Fibroblast of the conjunctiva (primary cell): ENCODE results near the gene PPIL4.
"Not testable (repeated sequence)": the region's sequence is repeated elsewhere in the genome, so short reads cannot be mapped to it uniquely, and the experiment has no call there.

ENCODE experiments used
- DNase-seq: peaks from one replicate; pipeline ENCODE4 v3.0.0-alpha.2; 2010; ENCODE audit warnings: low read depth

PPIL4 gene

DNA sequence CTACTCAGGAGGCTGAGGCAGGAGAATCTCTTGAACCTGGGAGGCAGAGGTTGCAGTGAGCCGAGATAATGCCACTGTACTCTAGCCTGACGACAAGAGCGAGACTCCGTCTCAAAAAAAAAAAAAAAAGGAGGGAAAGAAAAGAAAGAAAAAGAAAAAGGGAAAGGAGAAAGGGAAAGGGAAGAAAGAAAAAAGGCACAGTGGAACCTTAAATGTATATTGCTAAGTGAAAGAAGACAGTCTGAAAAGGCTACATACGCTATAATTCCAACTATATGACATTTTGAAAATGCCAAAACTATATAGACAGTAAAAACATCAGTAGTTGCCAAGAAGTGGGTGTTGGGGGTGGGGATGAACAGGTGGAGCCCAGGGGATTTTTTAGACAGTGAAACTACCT is 16.2 kb downstream of the PPIL4 start:
- DNase-seq: no peak

DNA sequence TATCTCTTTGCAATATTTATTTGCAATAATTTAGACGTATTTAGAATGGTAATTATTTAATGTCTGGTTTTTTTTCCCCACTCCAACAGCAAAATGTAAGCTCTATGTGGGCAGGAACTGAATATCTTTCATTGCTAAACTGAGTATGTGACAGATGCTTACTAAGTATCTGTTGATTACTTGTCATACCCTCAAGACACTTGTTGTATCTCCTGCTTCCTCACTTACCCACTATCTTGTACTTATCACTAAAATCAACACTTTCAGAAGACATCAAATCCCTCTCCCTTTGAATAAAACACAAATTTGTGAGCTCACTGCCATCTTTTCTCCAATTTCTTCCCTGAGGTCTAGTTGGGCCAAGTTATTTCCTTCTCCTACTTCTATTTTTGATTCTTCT is 30.3 kb downstream of the PPIL4 start:
- DNase-seq: no peak

DNA sequence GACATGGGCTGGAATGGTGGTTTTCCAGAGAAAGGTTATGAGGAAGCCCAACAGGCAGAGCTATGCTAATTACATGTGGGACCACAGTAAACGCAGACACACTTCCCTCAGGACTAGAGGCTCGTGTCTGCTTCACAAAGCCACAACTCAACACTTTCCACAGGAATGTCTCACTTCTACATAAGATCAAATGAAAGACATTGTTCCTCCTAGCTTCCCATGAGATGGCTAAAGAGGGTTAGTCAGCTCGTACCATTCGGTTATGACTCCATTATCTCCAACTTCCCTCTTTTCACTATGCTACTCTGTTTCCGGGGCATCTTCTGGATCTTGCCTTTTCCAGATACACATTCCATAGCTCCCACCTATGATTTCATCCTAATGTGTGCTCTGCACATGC is 31.9 kb downstream of the PPIL4 start:
- no peak for DNase-seq

DNA sequence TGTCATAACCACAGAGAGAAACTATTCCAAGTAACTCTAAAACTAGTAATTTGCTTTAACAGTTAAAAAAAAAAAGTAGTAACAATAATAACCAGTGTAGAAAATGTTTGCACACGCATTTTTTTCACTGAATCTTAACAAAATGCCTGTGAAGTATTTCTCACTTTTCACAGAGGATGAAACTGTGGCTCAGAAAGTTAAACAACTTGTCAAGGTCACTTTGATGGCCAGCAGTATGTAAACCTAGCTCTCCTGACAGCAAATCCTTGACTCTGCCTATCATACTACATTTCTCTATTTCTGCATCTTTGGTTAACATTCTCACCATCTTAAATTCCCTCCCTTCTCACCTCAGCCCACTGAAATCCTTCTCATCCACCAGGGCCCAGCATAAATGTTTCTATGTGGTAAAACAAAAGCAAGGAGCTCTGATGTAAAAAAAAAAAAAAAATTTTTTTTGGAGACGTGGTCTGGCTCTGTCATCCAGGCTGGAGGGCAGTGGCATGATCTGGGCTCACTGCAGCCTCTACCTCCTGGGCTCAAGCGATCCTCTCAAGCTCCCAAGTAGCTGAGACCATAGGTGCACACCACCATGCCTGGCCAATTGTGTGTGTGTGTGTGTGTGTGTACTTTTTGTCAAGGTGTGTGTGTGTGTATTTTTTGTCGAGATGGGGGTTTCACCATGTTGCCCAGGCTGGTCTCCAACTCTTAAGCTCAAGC is 34.9 kb downstream of the PPIL4 start:
- DNase-seq: no peak

DNA sequence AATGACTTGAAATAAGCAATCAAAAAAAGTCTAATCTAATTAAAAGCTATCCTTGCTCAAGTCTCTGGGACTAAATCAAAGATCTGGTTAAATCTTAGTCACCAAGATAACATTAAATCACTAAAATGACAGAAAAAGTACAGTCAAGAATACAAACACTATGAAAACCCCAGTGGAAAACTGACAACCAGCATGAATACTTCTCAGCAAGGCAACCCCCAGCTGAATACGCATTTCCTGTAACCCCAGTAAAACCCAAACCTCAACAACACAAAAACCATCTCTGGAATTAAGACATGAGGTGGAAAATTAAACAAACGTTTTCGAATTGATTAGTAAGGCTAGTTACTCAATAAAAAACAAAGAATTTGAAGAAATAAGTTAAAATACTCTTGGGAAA is 37.4 kb downstream of the PPIL4 start:
- DNase-seq: no peak

DNA sequence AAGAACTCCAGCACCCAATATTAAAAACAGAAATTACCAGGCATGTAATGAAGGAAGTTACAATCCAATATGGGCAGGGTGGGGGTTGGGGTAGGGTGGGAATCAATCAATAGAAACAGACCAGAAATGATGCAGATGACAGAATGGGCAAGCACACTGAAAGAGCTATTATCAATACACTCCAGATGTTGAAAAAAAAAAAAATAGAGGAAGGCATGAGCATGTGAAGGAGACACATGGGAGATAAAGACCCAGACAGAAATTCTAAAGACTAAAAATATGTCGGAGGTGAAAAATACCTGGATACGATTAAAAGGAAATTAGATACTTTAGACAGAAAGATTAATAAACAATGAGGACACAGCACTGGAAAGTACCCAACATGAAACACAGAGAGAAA is 42.0 kb downstream of the PPIL4 start:
- DNase-seq: no peak

DNA sequence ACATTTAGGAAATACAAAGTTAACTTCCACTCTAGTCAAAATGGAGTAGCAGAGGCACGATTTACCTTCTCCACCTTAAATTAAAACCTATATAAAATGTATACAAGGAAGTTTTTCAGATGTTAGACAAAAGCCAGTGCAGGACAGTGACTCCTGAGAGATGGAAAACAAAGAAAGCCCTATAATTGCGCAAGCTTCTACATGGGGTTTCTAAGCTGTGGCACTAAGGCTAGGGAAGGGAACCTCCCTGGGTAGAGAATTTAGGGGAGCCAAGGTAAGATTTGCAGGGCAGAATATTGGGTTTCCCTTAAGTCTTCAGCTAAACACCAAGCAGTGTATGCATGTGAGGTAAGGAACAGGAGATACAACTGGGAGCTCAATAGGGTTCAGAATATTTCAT is 42.6 kb downstream of the PPIL4 start:
- no peak for DNase-seq

DNA sequence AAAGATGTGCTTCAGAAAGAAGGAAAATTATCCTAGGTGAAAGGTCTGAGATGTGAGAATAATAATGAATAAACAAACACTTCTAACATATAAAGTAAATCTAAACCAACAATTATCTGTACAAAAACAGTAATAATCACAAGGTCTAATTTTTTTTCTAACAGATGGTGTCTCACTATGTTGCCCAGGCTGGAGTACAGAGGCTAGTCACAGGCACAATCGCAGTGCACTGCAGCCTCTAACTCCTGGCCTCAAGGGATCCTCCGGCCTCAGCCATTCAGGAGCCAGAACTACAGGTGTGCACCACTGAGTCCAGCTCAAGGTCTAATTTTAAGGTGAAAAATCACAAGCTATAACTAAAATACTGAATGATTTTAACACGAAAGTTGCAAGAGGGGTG is 44.1 kb downstream of the PPIL4 start:
- no peak for DNase-seq

DNA sequence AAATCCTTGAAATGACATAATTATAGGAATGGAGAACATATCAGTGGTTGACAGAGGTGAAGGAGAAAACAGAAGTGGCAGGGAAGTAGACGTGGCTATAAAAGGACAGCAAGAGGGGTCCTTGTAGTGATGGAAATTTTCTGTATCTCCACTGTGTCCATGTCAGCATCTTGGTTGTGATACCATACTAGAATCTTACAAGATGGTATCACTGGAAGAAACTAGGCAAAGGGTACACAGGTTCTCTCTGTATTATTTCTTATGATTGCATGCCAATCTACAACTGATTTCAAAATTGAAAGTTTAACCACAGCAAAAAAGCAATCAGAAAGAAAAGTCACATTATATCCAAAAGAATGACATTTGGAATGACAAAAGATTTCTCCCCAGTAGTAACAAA is 44.6 kb downstream of the PPIL4 start:
- no peak for DNase-seq

DNA sequence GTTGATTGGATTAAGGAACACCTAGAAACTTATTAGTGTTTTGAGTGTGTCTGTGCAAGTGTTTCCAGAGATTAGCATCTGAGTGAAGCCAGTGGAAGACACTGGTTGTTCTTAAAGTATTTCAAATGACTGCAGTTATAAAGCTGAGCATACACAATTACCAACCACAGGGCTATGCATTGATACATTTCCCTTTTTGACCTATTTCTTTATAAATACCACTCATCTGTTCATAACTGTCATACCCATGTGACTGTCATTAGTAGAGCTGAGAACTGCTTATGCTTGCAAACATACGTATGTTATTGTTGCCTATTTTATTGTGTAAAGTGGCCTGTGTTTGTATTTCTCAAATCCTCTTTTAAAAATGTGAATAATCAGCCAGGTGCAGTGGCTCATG is 45.7 kb downstream of the PPIL4 start:
- no peak for DNase-seq

DNA sequence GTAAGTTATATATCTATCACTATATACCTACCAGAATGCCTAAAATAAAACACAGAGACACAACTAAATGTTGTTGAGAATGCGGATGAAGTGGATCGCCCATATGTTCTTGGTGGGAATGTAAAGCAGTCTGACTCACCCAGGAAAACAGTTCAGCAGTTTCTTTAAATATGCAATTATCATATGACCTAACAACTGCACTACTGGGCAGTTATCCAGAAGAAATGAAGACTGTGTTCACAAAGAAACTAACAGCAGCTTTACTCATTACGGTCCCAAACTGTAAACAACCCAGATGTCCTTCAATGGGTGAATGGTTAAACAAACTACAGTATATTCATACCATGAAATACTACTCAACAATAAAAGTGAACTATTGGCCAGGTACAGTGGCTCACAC is 46.8 kb downstream of the PPIL4 start:
- DNase-seq: peak; percentile 80

DNA sequence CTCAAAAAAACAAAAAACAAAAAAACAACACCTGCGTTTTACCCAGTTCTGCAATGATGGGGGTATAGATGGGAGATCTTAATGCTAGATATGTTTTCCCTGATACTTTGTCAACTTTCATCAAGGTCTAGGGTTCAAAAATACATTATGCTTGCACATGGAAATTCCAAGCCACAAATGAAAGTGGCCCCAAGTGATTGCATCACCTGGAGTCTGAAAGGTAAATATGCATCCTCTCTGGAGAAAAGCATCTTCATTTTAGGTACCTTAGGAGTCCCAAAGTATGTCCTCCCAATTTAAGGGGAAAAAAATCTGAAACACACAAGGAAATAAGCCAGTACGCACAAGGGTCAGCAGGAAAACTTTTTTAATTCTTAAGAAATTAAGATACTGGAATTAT is 48.5 kb downstream of the PPIL4 start:
- no peak for DNase-seq

DNA sequence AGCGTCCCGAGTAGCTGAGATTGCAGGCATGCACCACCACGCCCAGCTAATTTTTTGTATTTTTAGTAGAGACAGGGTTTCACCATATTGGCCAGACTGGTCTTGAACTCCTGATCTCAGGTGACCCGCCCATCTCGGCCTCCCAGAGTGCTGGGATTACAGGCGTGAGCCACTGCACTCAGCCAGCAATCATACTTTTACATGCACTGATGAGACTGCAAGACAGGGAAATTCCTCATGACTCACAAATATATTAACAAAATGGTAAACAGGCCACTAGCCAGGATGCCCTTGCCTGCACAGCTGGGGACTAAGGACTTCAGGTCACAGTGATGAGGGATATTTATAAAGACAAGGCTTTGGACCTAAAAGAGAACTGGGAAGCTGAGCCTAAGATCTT is 49.2 kb downstream of the PPIL4 start:
- not testable (repeated sequence) for DNase-seq

DNA sequence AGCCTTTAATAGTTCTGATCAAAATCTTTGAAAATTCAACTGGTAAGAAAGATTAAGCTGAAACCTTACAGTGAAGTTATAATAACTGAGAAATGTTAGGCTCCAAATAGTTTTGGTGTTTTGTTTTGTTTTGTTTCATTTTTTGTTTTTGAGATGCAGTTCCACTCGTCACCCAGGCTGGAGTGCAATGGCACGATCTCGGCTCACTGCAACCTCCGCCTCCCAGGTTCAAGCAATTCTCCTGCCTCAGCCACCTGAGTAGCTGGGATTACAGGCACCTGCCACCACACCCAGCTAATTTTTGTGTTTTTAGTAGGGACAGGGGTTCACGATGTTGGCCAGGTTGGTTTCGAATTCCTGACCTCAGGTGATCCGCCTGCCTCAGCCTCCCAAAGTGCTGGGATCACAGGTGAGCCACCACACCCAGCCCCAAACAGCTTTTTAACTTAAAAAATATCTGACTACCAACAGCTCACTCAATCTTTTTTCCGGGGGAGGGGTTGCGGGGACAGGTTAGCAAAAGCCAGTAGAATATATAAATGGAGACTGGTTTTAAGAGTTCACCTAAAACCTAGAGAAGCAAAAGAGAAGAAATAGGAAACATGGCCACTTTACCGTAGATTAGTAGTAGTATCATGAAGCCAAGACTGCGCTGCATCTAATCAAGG is 50.4 kb downstream of the PPIL4 start:
- not testable (repeated sequence) for DNase-seq

DNA sequence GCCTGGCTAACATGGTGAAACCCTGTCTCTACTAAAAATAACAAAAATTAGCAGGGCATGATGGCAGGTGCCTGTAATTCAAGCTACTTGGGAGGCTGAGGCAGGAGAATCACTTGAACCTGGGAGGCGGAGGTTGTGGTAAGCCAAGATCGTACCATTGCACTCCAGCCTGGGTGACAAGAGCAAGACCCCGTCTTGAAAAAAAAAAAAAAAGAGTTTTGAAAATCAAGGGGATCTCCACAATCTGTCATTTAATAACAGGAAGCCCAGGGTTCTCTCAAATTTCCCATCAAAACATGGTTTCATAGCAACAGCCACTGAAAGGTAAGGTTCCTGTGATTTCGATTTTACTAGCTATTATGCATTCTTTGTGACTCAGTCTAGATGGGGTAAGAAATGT is 51.0 kb downstream of the PPIL4 start:
- DNase-seq: not testable (repeated sequence)

DNA sequence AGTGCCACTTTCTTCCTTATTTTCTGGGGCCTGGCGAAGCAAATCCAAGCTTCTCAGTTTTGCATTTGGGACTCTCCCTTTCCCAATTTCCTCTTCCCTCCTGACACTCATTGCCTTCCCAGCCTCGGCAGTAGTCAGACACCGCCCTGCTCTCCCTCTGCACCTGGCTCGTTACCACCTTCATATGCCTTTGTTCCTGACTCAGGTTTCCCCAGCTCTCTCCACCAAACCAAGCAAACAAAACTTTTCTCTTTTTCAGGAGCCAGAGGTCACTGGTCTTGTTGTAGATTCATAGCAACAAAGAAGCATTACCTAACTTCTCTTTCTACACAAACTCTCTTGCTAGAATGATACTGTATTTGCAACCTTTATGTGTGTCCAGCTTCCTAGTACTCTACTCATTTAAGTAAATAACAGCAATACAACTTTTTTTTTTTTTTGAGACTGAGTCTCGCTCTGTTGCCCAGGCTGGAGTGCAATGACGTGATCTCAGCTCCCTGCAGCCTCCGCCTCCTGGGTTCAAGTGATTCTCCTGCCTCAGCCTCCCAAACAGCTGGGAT is 52.0 kb downstream of the PPIL4 start:
- DNase-seq: no peak

DNA sequence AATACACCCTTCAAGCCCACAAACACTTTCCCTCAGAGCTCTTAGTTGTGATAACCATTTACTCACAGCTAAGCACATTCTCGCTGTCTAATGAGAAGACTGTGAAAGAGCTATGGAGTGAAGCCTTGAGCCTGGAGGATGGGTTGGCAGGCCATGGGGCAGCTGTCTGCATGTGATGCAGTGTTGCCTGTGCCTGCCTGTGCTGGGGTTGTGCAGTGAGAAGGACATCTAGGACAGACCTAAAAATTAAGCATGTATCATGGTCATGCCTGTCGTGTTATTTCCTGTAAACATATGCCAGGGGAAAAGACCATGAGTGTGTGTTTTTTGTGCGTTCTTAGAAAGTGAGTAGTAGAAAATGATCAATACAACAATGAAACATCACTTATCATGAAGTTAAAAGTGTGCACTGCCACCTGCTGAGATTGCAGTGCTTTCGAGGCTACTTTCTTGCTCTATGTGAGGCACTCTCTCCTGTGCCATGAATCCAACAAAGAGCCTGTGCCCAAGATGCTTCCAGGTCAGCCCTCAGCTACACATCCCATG is 53.0 kb downstream of the PPIL4 start:
- no peak for DNase-seq

DNA sequence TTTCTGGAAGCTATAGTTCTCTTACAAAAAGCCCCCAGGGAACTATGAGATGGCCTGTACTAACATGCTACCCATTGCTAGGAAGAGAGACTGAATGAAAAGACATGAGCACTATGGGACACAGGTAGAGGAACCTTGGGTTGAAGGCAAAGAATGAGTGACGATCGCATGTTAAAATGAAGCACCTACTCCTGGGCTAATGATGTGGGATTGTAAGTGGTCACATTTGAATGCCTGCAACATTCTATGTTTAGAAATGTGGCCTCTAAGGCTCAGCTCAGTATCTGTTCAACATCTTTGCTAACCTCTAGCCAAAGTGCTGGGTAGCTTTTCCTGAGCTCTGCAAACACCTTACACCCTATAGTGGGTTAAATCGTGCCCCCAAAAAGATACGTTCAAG is 55.9 kb downstream of the PPIL4 start:
- DNase-seq: no peak

DNA sequence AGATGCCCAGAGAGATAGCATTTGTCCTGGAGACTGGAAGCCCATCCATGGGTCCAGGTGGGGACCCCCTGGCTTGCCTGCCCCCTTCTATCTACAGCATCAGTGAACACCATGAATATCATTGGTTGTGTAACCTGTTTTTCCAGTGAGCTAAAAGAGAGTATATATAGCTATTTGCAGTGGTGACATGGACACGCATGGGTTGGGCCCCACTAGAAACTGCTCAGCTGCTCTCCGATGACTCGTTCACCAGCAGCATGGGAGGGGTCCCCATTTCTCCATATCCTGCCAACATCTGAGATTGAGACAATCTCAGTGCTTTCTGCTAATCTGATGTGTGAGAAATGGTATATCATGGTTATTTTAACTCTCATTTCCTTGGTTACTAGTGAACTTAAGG is 57.0 kb downstream of the PPIL4 start:
- DNase-seq: no peak

DNA sequence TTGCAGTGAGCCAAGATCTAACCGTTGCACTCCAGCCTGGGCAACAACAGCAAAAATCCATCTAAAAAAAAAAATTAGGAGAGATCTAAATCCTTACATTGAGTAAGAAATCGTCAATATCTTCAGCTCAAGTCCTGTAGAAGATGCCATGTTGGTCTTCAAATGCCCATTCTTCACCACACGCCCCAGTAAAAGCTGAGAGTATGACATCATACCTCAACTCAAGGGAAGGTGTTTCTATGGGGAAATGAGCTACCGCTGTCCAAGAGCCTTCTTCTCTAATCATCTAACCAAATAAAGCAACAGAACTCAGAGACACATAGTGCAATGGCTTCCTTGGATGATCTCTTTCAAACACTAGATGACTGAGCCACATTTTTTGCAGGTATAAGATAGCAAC is 58.5 kb downstream of the PPIL4 start:
- DNase-seq: no peak

DNA sequence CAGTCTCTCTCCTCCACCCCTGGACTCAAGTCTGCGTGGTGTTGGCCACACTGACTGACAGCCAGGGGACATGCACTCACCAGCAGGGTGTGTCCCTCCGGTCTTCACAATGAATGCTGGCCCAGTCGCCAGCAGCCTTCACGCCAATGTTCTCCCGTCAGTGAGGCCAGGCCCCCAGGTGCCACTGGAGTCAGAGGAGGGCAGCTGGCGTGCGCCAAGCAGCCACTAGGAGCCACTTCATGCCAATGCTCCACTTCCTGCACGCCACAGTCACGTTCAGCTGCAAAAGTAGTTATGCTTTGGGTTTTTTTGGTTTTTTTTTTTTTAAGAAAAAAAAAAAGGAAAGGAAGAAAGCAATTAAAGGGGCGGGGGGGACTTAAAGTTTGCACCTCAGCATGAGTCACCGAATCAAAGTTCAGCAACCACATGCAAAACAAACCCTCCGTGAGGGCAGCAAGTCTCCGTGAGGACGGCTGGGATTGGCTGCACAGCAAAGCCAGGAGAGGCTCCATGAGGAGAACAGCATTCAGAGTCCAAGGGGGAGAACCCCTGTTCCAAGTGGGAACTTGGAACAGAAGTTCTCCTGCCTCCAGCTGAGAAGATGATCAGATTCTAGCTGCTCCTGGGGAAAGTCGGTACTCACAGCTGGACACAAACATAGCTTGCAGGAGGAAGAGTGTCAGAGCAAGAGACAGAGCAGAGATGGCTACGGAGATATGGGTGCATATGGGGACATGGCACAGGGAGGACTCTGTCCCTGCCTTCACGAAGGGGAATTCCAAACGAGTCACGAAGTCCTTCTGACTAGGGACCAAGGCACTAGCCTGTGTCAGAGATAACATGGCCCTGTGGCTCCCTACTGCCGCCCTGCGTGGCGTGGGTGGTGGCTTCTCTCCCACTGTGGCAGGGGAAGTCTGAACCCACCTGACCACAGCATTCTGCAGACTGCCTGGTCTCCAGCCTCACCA is 60.8 kb downstream of the PPIL4 start, which contains the start of gene ZC3H12D:
Gene ZC3H12D (minus strand): TSS at position 282 of the 968 bp plus-strand sequence. CDS start 10,471 bp downstream, outside the sequence.
- peak; percentile 31 for DNase-seq
